Measurements from ENCODE around the gene GNB1L.

GRCh38 chr22:19789406-19789805 lies 65.3 kb downstream of the GNB1L start:
- TF ChIP-seq POLR2AphosphoS5 (IDR thresholded peaks at IDR 0.05; ENCODE audit: low read depth) (no peak), CTCF (IDR thresholded peaks at IDR 0.05; ENCODE audit: insufficient read depth, low read length) (no peak), REST (IDR thresholded peaks at IDR 0.05; ENCODE audit: insufficient replicate concordance, low read depth) (no peak), GABPA (IDR thresholded peaks at IDR 0.05; ENCODE audit: low read depth) (no peak)
